Lower leg skin (tissue), 3 donors: ENCODE results near the gene FAM217A.

Source experiments
- POLR2A ChIP-seq, 2 donors: fragments of 450-650 bp; IDR thresholded peaks; one replicate each; pipeline ENCODE4 v1.6.1; 2016 to 2017; ENCODE audit warnings: antibody characterized with exemption in 2 of 2, mild to moderate bottlenecking in 1 of 2, moderate library complexity in 1 of 2
- TF ChIP-seq, protein P1 (sequence below), 3 donors: fragments of 450-650 bp; IDR thresholded peaks; one replicate each; pipeline ENCODE4 v1.5.1; 2016; ENCODE audit warnings: antibody characterized with exemption in 3 of 3, mild to moderate bottlenecking in 3 of 3, moderate library complexity in 2 of 3

DNA sequence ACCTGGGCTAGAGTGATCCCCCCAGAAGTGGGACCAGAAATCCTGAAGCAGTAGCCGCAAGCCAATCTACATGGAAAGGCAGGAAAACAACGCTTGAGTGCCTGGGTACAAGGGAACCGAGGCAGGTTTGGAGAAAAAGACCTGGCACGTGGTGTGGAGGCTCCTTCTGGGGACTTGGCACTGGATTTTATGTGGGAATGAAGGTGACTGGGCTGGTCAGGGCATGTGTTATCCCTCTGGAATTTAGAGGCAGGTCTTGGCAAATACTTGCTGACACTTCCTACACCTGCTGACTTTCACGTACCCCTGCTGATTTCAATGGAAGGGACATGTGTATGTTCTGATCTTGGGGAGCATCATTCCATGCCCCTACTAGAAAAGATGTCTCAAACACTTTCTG is 25.0 kb upstream of the FAM217A start:
- TF ChIP-seq, protein P1, sequence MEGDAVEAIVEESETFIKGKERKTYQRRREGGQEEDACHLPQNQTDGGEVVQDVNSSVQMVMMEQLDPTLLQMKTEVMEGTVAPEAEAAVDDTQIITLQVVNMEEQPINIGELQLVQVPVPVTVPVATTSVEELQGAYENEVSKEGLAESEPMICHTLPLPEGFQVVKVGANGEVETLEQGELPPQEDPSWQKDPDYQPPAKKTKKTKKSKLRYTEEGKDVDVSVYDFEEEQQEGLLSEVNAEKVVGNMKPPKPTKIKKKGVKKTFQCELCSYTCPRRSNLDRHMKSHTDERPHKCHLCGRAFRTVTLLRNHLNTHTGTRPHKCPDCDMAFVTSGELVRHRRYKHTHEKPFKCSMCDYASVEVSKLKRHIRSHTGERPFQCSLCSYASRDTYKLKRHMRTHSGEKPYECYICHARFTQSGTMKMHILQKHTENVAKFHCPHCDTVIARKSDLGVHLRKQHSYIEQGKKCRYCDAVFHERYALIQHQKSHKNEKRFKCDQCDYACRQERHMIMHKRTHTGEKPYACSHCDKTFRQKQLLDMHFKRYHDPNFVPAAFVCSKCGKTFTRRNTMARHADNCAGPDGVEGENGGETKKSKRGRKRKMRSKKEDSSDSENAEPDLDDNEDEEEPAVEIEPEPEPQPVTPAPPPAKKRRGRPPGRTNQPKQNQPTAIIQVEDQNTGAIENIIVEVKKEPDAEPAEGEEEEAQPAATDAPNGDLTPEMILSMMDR (IDR thresholded peaks at IDR 0.05), result no peak
- no peak for TF ChIP-seq POLR2A (IDR thresholded peaks at IDR 0.05)
